HEK293 (cell line): ENCODE results near the gene MMD.

Experiments
- ZNF2 ChIP-seq: fragments of 450-650 bp; formaldehyde crosslinking; IDR thresholded peaks from 2 replicates; pipeline ENCODE4 v1.5.1; 2016; ENCODE audit warnings: missing biosample characterization, missing genetic modification characterization
- ZNF202 ChIP-seq: fragments of 450-650 bp; formaldehyde crosslinking; IDR thresholded peaks from 2 replicates; pipeline ENCODE4 v1.5.1; 2016; ENCODE audit warnings: missing biosample characterization, missing genetic modification characterization, borderline replicate concordance
- ZNF629 ChIP-seq: fragments of 450-650 bp; formaldehyde crosslinking; IDR thresholded peaks from 2 replicates; pipeline ENCODE4 v1.5.1; 2017; ENCODE audit warnings: missing biosample characterization, missing genetic modification characterization
- ZSCAN30 ChIP-seq: fragments of 450-650 bp; IDR thresholded peaks from 2 replicates; pipeline ENCODE4 v1.5.1; 2018; ENCODE audit warnings: missing biosample characterization, mild to moderate bottlenecking, missing genetic modification characterization, moderate library complexity
- TF ChIP-seq, protein P1 (sequence below): fragments of 450-650 bp; formaldehyde crosslinking; IDR thresholded peaks from 2 replicates; pipeline ENCODE4 v1.5.1; 2016; ENCODE audit warnings: missing biosample characterization, missing genetic modification characterization

GRCh38 chr17:55386796-55387332 lies 34.8 kb downstream of the MMD start:
- TF ChIP-seq ZNF2 (tag by site-specific recombination) (no peak), ZSCAN30 (tag by site-specific recombination) (no peak), ZNF202 (no peak), ZNF629 (tag by site-specific recombination) (no peak)
- TF ChIP-seq, protein P1, sequence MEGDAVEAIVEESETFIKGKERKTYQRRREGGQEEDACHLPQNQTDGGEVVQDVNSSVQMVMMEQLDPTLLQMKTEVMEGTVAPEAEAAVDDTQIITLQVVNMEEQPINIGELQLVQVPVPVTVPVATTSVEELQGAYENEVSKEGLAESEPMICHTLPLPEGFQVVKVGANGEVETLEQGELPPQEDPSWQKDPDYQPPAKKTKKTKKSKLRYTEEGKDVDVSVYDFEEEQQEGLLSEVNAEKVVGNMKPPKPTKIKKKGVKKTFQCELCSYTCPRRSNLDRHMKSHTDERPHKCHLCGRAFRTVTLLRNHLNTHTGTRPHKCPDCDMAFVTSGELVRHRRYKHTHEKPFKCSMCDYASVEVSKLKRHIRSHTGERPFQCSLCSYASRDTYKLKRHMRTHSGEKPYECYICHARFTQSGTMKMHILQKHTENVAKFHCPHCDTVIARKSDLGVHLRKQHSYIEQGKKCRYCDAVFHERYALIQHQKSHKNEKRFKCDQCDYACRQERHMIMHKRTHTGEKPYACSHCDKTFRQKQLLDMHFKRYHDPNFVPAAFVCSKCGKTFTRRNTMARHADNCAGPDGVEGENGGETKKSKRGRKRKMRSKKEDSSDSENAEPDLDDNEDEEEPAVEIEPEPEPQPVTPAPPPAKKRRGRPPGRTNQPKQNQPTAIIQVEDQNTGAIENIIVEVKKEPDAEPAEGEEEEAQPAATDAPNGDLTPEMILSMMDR (tag by site-specific recombination) = no peak
